OCI-LY1 (cell line): ENCODE results near the gene LCP2.

Experiments used
- CTCF ChIP-seq: fragments of 200-600 bp; sonication (generic), shearing (Covaris generic); IDR thresholded peaks from 2 replicates; pipeline ENCODE4 v1.5.1; 2017; ENCODE audit warnings: mild to moderate bottlenecking, antibody characterized with exemption, low read length, moderate library complexity, mixed read lengths
- EZH2 ChIP-seq: fragments of 200-600 bp; sonication (generic), shearing (Covaris generic); IDR thresholded peaks from 2 replicates; pipeline ENCODE4 v1.8.0; 2017; ENCODE audit warnings: borderline replicate concordance, mixed run types, mild to moderate bottlenecking, antibody characterized with exemption, low read length, moderate library complexity, mixed read lengths

- TF ChIP-seq CTCF (no peak), EZH2 (no peak)
These were observed 7.8 kb downstream of the LCP2 start for GRCh38 chr5:170289764-170290163.
